Retinal pigment epithelial cell (primary cell): ENCODE results near the gene CDH8.
"Not testable (repeated sequence)": the region's sequence is repeated elsewhere in the genome, so short reads cannot be mapped to it uniquely, and the experiment has no call there.

Source experiments
- DNase-seq: peaks from one replicate; pipeline ENCODE4 v3.0.0-alpha.2; 2010; ENCODE audit warnings: low read depth
- H3K4me3 ChIP-seq: 2 replicates; pipeline ENCODE4 v1.5.1; 2011; ENCODE audit warnings: mild to moderate bottlenecking, low read length, control low read depth, moderate library complexity
- CTCF ChIP-seq: conservative IDR thresholded peaks from 2 replicates; pipeline ENCODE4 v1.5.1; 2011; ENCODE audit warnings: low read depth, low read length, control low read depth, inconsistent platforms

CDH8 gene

DNA sequence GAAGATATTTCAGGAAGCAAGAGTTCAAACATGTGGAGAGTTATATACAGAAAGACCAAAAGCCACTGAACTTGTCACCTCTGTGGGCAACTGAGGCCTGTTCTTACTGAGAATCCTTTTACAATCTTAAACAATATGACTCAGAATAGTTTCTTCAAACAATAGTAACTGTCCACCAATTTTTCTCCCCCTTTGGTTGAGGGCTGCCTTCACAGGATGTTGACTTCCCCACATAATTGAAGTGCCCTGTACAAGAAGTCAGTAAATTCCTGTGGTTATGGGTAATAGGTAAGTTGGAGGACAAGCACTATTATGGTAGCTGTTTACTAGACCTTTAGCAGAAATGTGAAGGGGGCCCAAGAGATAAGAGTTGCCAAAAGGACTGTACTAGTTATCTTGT lies 215.8 kb downstream of the CDH8 start:
- no peak for TF ChIP-seq CTCF
- no peak for DNase-seq
- H3K4me3 ChIP-seq, result no peak overlapping the region

GRCh38 chr16:61818850-61819249 lies 217.4 kb downstream of the CDH8 start:
- no peak overlapping the region for H3K4me3 ChIP-seq
- no peak for DNase-seq
- no peak for TF ChIP-seq CTCF

GRCh38 chr16:61817583-61818278 lies 218.5 kb downstream of the CDH8 start:
- no peak for DNase-seq
- no peak for TF ChIP-seq CTCF
- H3K4me3 ChIP-seq, result no peak overlapping the region

GRCh38 chr16:61814726-61815347 lies 221.4 kb downstream of the CDH8 start:
- no peak overlapping the region for H3K4me3 ChIP-seq
- no peak for DNase-seq
- no peak for TF ChIP-seq CTCF

DNA sequence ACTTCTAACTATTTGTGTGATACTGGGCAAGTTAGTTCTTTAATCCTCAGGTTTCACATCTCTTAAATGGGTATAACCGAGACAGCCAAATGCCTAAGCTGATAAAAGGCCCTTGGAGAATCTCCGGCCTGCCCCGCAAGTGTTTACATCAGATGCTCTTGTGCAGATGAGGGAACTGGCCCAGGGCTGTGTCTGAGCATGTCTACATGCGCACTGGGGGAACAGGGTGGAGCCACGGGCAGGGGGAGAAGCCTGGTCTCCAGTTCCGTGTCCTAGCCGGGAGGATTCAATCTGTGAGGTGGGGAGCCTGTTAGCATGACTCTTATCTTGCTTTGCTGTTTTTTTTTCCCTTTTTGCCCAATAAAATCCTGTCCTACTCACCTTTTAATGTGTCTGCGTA lies 222.9 kb downstream of the CDH8 start:
- H3K4me3 ChIP-seq, result no peak overlapping the region
- no peak for DNase-seq
- TF ChIP-seq CTCF, result no peak

DNA sequence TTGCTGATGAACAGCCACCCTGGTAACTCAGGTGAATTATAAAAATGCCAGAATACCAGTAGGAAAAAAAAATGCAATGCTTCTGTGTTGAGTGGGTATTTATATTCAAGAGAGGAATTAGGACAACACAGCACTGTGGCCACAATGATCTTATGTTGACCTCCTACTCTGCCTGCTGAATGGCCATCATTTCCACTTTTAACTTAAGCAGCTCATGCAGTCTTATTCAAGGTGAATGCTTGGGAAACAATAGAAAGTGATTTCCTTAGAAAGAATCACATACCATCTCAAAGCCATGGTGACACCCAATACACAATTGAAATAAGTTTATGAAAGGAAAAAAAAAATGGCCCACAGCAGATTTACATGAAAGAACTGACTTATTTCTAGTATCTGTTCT lies 224.0 kb downstream of the CDH8 start:
- TF ChIP-seq CTCF, result no peak
- H3K4me3 ChIP-seq, result no peak overlapping the region
- DNase-seq, result no peak

GRCh38 chr16:61807551-61807950 lies 228.7 kb downstream of the CDH8 start:
- DNase-seq, result no peak

GRCh38 chr16:61801217-61801616 lies 235.0 kb downstream of the CDH8 start:
- not testable (repeated sequence) for DNase-seq, H3K4me3 ChIP-seq

More at GRCh38 chr16:61807551-61807950, 228.7 kb downstream of the CDH8 start:
- H3K4me3 ChIP-seq, result no peak overlapping the region
- TF ChIP-seq CTCF, result no peak
